Measurements from ENCODE around the gene RPS6KA2. TPM values are rescaled to one million over a fixed set of nuclear protein-coding genes. Genes with fewer than 3 reads are reported as not detected.

The RPS6KA2 gene
- total RNA-seq, 2 experiments from 2014 or later = 9.3 to 10.9 TPM

DNA sequence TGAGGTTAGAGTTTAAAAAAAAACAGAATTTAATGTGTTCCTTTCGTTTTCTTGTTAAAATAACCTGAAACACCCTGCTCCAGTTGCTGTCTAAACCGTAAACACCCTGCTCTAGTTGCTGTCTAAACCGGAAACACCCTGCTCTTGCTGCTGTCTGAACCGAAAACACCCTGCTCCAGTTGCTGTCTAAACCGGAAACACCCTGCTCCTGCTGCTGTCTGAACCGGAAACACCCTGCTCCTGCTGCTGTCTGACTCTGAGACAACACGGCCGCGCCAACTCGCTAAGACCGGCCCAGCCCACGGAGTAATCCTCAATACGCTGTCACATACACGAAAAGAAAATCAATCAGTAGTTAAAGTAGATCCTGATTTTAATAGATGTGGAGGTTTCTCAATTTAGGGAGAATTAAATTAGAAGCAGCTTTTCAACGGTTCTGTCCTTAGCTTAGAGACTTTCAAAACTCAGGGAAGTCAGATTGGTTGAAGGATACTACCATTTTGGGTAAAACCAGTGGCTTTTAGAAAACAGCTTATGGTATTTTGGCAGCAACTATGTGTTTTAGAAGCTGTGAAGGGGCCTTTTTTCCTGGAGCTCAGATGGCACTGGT, 138.9 kb downstream of the RPS6KA2 start:
- H3K4me1 Mint-ChIP-seq = peaks cover 19% of the 10 kb centered on the region
- ATAC-seq = peak; percentile 98
- intact Hi-C loops (cut with DNase I, micrococcal nuclease) = loop anchor here (1.0 to 5.0 kb wide), 3 partner anchors 71 to 139 kb away; partner anchors contain the start of gene RPS6KA2 (in 1 of the 2)
- peaks cover 11% of the 10 kb centered on the region for H3K9me3 Mint-ChIP-seq (ENCODE audit: low read depth)
- H3K27ac Mint-ChIP-seq = peak overlapping the region; percentile 98
- H3K27me3 Mint-ChIP-seq = no peaks in the 10 kb centered on the region
- DNase-seq = peak; percentile 86
- POLR2A ChIA-PET = interaction anchor here (0.5 kb wide), 1 partner anchor 146 kb away, joined by 11 read pairs; no protein-coding TSS in a partner anchor
- H3K36me3 Mint-ChIP-seq (ENCODE audit: low read depth) = peaks cover 13% of the 10 kb centered on the region
- CTCF ChIA-PET = interaction anchor here (0.8 kb wide), 1 partner anchor 77 kb away, joined by 3 read pairs; no protein-coding TSS in a partner anchor
- H3K4me3 Mint-ChIP-seq = peak overlapping the region; percentile 65

GRCh38 chr6:166487148-166487547, 139.9 kb downstream of the RPS6KA2 start:
- peak overlapping the region; percentile 98 for H3K27ac Mint-ChIP-seq
- CTCF ChIA-PET = interaction anchor here (0.8 kb wide), 1 partner anchor 76 kb away, joined by 3 read pairs; no protein-coding TSS in a partner anchor
- peaks cover 11% of the 10 kb centered on the region for H3K9me3 Mint-ChIP-seq (ENCODE audit: low read depth)
- no peaks in the 10 kb centered on the region for H3K27me3 Mint-ChIP-seq
- H3K4me3 Mint-ChIP-seq = peak overlapping the region; percentile 65
- POLR2A ChIA-PET = no interaction called here
- DNase-seq (no peak), ATAC-seq (no peak)
- peaks cover 19% of the 10 kb centered on the region for H3K4me1 Mint-ChIP-seq
- peaks cover 13% of the 10 kb centered on the region for H3K36me3 Mint-ChIP-seq (ENCODE audit: low read depth)
- intact Hi-C loops (cut with DNase I, micrococcal nuclease) = loop anchor here (5.0 kb wide), 1 partner anchor 70 kb away; no protein-coding TSS in a partner anchor

DNA sequence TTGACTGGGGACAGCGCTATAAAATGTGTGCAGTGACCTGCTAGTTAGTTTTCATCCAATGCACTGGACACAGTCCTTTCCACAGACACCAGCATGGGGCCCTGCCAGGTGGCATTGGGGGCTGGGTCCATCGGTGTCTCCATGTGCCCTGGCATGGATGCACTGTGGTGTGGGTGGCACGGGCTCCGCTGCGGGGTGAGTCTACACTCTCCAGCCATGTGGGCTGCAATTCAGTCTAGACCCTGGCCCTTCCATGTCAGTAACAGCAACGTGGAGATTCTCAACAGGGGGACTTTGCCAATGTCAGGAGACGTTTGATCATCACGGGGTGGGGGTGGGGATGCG, 140.5 kb downstream of the RPS6KA2 start:
- intact Hi-C loops (cut with DNase I, micrococcal nuclease) = loop anchor here (5.0 kb wide), 1 partner anchor 69 kb away; no protein-coding TSS in a partner anchor
- no peak overlapping the region for H3K4me3 Mint-ChIP-seq
- H3K36me3 Mint-ChIP-seq (ENCODE audit: low read depth) = peaks cover 13% of the 10 kb centered on the region
- ATAC-seq = no peak
- H3K27ac Mint-ChIP-seq = no peak overlapping the region
- H3K27me3 Mint-ChIP-seq = no peaks in the 10 kb centered on the region
- ChIA-PET CTCF (interaction anchor here (0.6 kb wide), 1 partner anchor 92 kb away, joined by 3 read pairs; no protein-coding TSS in a partner anchor), POLR2A (no interaction called here)
- no peak for DNase-seq
- H3K9me3 Mint-ChIP-seq (ENCODE audit: low read depth) = peaks cover 11% of the 10 kb centered on the region
- peaks cover 19% of the 10 kb centered on the region for H3K4me1 Mint-ChIP-seq

DNA sequence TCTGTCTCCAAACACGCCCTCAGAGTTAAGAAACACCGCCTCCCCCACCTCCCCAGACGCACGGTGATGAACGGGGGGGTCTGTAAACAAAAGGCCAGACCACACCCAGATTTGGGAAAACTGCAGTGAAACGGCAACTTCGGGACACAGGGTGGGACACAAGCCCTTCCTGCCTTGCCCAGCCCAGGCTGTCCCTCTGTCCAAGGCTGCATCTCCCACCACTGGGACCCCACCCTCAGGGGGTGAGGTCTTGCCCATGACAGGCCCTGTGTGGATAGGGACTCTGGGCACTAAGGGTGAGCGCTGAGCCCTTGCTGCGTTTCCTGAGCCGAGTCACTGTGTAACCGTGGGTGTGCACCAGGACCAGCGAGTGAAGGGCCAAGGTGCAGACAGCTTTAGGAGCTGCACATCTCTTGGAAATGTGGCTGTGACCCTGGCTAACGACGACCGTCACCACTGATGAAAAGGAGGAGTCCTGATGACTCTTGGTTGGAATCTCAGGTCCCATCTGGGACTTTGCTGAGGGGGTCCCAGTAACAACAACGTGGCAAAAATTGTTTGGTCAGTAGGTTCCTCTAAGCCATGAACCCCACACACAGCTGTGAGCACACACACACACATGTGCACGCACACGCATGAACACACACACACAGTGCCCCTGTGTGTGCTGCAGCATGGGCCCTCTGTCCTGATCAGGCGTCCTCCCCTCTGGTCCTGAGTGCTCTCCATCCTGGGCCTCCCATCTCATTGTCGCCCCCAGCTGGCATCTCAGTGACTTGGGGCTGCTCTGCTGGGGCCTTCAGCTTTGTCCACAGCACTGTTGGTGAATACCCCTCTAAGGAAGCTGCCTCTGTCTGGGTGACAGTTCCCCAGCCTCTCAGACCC, 141.2 kb downstream of the RPS6KA2 start:
- H3K27ac Mint-ChIP-seq = no peak overlapping the region
- ATAC-seq (no peak), DNase-seq (no peak)
- no peak overlapping the region for H3K4me3 Mint-ChIP-seq
- H3K4me1 Mint-ChIP-seq = peaks cover 19% of the 10 kb centered on the region
- intact Hi-C loops (cut with DNase I, micrococcal nuclease) = loop anchor here (5.0 kb wide), 1 partner anchor 69 kb away; no protein-coding TSS in a partner anchor
- ChIA-PET CTCF (interaction anchor here (0.6 kb wide), 1 partner anchor 92 kb away, joined by 3 read pairs; no protein-coding TSS in a partner anchor), POLR2A (no interaction called here)
- no peaks in the 10 kb centered on the region for H3K27me3 Mint-ChIP-seq
- peaks cover 13% of the 10 kb centered on the region for H3K36me3 Mint-ChIP-seq (ENCODE audit: low read depth)
- H3K9me3 Mint-ChIP-seq (ENCODE audit: low read depth) = peaks cover 11% of the 10 kb centered on the region

DNA sequence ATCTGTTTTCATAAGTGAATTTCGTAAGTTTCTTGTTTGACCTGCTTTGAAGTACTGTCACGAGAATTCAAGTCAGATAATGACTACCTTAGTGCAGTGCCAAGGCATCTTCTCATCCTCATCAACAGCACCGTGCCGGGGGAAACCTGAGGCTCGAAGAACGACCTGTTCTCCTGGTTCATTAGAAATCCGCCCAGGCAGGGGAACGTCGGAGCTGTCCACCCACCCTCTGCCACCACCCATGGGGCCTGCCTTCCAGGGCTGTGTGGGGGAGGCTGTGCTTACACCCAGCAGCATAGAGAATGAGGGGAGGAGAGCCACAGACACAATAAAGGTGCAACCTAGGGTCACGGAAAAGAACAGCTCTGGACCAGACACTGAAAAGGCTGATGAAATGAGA, 142.2 kb downstream of the RPS6KA2 start:
- intact Hi-C loops (cut with DNase I, micrococcal nuclease) = loop anchor here (5.0 kb wide), 1 partner anchor 68 kb away; no protein-coding TSS in a partner anchor
- Mint-ChIP-seq H3K4me1 (peaks cover 19% of the 10 kb centered on the region), H3K27ac (no peak overlapping the region), H3K27me3 (no peaks in the 10 kb centered on the region), H3K9me3 (ENCODE audit: low read depth) (peaks cover 11% of the 10 kb centered on the region), H3K4me3 (no peak overlapping the region), H3K36me3 (ENCODE audit: low read depth) (peaks cover 13% of the 10 kb centered on the region)
- ATAC-seq (no peak), DNase-seq (no peak)
- POLR2A ChIA-PET = no interaction called here
- CTCF ChIA-PET = no interaction called here

DNA sequence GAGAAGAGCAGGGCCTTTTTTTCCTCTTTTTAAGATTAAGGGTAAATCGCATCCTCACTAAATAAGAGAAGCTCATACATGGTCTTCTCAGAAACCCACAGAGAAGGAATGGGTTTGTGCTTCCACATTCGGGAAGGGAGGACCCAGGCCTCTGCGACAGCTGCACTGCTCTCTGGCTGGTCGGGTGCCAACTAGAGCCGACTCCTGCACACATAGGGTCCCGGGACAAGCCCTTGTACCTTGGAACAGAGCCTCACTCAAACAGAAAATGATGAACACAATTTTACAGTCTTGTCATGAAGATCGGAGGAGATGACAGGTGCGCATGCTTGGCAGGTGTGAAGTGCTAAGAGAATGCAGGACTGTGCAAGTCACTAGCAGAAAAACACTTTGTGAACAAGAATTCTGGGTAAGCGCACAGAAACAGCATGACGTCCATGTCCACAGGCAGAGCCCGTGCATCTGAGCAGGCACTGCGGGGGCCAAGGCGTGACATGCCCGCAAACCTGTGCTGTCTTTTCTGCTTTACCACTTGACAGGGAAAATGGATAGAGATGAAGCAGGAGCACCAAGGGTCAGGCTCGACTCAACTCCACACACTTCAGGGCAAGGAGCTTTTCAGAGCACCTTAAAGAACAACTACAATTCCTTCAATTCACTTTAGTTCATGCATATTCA, 143.3 kb downstream of the RPS6KA2 start:
- DNase-seq = no peak
- H3K27ac Mint-ChIP-seq = no peak overlapping the region
- ChIA-PET POLR2A (no interaction called here), CTCF (no interaction called here)
- no peak overlapping the region for H3K4me3 Mint-ChIP-seq
- peaks cover 13% of the 10 kb centered on the region for H3K36me3 Mint-ChIP-seq (ENCODE audit: low read depth)
- no peak for ATAC-seq
- H3K9me3 Mint-ChIP-seq (ENCODE audit: low read depth) = peaks cover 11% of the 10 kb centered on the region
- H3K27me3 Mint-ChIP-seq = no peaks in the 10 kb centered on the region
- intact Hi-C loops (cut with DNase I, micrococcal nuclease) = no loop called here
- peaks cover 17% of the 10 kb centered on the region for H3K4me1 Mint-ChIP-seq

DNA sequence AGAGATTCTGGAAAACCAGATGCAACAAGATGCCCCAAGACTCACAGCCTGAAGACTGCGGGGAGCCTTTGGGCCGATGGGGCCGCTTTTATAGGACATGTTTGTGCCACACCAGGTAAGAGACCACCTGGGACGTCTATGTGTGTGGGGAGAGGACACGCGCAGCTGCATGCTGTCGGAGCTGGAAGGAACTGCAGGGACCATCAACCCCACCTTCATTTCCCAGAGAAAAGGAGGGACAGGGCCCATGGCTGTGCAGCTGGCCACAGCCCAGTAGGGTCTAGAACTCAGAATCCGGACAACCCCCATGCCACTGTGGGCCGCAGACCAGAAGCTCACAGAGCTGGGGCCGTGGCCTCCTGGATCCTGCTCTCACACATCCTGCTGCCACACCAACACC, 144.0 kb downstream of the RPS6KA2 start:
- Mint-ChIP-seq H3K9me3 (ENCODE audit: low read depth) (peaks cover 8% of the 10 kb centered on the region), H3K27me3 (no peaks in the 10 kb centered on the region), H3K4me3 (no peak overlapping the region), H3K4me1 (peaks cover 10% of the 10 kb centered on the region), H3K27ac (no peak overlapping the region), H3K36me3 (ENCODE audit: low read depth) (peaks cover 9% of the 10 kb centered on the region)
- ChIA-PET POLR2A (no interaction called here), CTCF (no interaction called here)
- DNase-seq = no peak
- no peak for ATAC-seq
- intact Hi-C loops (cut with DNase I, micrococcal nuclease) = no loop called here

- ATAC-seq (no peak), DNase-seq (no peak)
- POLR2A ChIA-PET = no interaction called here
- no peaks in the 10 kb centered on the region for H3K9me3 Mint-ChIP-seq (ENCODE audit: low read depth)
- no peak overlapping the region for H3K4me3 Mint-ChIP-seq
- no peaks in the 10 kb centered on the region for H3K36me3 Mint-ChIP-seq (ENCODE audit: low read depth)
- no peaks in the 10 kb centered on the region for H3K27me3 Mint-ChIP-seq
- H3K27ac Mint-ChIP-seq = no peak overlapping the region
- intact Hi-C loops (cut with DNase I, micrococcal nuclease) = no loop called here
- H3K4me1 Mint-ChIP-seq = no peaks in the 10 kb centered on the region
- CTCF ChIA-PET = no interaction called here
Observed at GRCh38 chr6:166478782-166479592, 148.1 kb downstream of the RPS6KA2 start.

DNA sequence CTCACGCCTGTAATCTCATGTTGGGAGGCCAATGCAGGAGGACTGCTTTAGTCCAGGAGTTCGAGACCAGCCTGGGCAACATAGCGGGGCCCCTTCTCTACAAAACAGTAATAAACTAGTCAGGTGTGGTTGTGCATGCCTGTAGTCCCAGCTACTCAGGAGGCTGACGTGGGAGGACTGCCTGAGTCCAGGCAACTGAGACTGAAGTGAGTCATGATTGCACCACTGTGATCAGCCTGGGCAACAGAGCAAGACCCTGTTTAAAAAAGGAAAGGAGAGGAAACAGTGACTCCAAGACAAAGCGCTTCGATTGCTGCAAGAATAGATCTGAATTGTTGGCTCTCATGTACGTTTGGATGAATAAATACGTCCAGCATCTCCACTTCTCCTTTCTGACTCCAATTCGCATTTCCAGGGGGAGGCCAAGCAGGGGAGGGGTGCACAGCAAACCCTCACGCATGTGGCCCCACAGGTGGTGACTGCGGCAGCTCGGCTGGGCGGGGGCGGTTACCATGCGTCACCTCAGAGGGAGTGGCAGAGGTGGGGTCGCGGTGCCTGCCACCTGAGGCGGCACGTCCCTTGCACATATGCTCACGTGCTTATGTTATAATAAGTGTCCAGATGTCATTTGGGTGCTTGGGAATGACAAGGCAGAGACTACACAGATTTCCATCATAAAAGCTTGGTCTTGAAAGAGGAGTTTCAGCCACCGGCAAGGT, 149.2 kb downstream of the RPS6KA2 start:
- intact Hi-C loops (cut with DNase I, micrococcal nuclease) = no loop called here
- no peak for ATAC-seq
- H3K27me3 Mint-ChIP-seq = no peaks in the 10 kb centered on the region

DNA sequence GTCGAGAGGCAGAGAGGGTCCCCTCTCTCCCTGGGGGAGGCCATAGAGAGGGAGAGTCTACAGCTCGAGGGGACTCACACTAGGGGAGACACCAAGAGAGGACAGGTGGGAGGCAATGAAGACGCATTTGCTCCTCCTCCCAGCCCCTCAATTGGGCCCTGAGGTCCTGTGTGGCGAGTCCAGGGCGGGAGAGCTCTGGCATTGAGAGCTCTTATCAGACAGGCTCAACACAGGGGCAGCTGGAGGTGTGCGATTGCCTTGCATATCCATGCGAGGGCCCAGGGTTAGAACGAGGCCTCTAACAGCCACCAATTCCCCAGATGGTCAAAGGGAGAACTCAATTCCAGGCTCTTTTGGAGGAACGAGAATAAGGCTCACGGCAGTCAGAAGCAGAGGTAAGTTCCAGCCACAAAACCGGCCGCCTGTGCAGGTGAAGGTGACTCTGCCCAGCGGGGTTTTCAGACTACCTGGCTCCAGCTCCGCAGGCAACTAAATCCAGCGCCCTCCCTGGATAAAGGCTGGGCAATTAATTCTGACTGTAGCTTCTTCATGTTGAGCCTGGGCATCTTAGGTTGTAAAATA, 150.3 kb downstream of the RPS6KA2 start:
- CTCF ChIA-PET = interaction anchor here (0.7 to 1.5 kb wide), 2 partner anchors 41 to 164 kb away, joined by 3 to 4 read pairs; no protein-coding TSS in a partner anchor
- Mint-ChIP-seq H3K27ac (no peak overlapping the region), H3K4me1 (no peaks in the 10 kb centered on the region), H3K9me3 (ENCODE audit: low read depth) (no peaks in the 10 kb centered on the region), H3K27me3 (no peaks in the 10 kb centered on the region), H3K4me3 (no peak overlapping the region), H3K36me3 (ENCODE audit: low read depth) (no peaks in the 10 kb centered on the region)
- ATAC-seq (no peak), DNase-seq (no peak)
- POLR2A ChIA-PET = no interaction called here
- intact Hi-C loops (cut with DNase I, micrococcal nuclease) = no loop called here

More for the DNA sequence above, 149.2 kb downstream of the RPS6KA2 start:
- CTCF ChIA-PET = interaction anchor here (1.5 kb wide), 1 partner anchor 165 kb away, joined by 3 read pairs; no protein-coding TSS in a partner anchor
- H3K4me1 Mint-ChIP-seq = no peaks in the 10 kb centered on the region
- no peaks in the 10 kb centered on the region for H3K36me3 Mint-ChIP-seq (ENCODE audit: low read depth)
- no peaks in the 10 kb centered on the region for H3K9me3 Mint-ChIP-seq (ENCODE audit: low read depth)
- H3K27ac Mint-ChIP-seq = no peak overlapping the region
- POLR2A ChIA-PET = no interaction called here
- no peak for DNase-seq
- no peak overlapping the region for H3K4me3 Mint-ChIP-seq

Measured in activated CD4-positive, alpha-beta T cell treated with anti-CD3 and anti-CD28 coated beads for 36 hours (primary cell).